Fibroblast of gingiva (primary cell): Measurements from ENCODE around the gene NTPCR.
A peak's percentile ranks its signal among the peaks of the same experiment; 100 is the strongest.
"Not testable (repeated sequence)": the region's sequence is repeated elsewhere in the genome, so short reads cannot be mapped to it uniquely, and the experiment has no call there.

Source experiments
- DNase-seq: peaks from one replicate; pipeline ENCODE4 v3.0.0-alpha.2; 2011; ENCODE audit warnings: low read depth

Gene NTPCR

GRCh38 chr1:232927166-232927565 is 23.2 kb upstream of the NTPCR start:
- not testable (repeated sequence) for DNase-seq

DNA sequence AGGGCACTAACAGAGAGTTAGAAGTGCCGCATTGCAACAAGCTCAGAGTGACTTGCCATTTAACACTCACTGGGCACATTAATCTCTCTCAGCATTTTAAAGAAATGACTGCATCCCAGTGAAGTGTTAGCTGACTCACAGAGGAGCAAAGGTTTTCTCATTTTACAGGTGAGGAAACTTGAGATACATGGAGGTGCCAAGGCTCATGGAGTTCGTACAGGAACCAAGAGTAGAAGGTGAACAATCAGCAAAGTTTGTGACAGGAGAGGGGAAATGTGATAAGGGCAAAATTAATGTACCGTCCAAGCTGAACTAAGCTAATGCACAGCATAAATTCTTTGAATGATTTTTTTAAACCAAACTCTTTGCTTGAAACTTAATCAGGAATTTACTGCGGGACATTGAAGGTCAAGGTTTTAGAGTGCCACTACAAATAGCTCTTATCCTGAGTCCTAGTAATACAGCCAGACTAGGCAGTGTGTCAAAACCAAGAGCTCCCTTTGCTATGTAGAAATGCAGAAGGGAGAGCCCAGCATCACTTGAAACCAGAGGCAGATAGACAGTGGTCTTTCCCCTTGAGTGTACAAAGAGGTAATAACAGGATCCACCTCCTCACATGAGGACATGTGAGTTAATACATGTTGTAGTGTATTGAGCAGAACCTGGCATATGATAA is 22.4 kb upstream of the NTPCR start:
- DNase-seq = no peak

GRCh38 chr1:232932486-232933425 is 17.7 kb upstream of the NTPCR start:
- no peak for DNase-seq

DNA sequence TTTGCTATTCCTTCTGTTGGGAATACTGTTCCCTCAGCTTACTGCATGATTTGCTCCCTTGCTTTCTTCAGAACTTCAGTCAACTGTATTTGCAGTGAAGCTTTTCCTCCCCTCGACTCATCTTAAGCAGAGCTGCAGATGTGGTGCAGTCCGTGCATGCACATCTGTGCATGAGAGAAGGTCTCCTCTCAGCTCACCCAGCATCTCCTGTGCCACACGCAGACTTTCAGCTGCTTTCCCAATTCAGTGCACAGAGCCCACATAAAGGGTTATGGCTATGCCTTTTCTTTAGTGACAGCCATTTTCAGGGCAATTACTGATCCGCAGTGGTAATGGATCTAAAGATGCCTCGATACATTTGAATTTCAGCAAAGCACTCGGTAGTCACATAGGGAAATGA is 13.5 kb upstream of the NTPCR start:
- no peak for DNase-seq

- DNase-seq = peak; percentile 34
These were observed 12.6 kb upstream of the NTPCR start for GRCh38 chr1:232937741-232938375.

DNA sequence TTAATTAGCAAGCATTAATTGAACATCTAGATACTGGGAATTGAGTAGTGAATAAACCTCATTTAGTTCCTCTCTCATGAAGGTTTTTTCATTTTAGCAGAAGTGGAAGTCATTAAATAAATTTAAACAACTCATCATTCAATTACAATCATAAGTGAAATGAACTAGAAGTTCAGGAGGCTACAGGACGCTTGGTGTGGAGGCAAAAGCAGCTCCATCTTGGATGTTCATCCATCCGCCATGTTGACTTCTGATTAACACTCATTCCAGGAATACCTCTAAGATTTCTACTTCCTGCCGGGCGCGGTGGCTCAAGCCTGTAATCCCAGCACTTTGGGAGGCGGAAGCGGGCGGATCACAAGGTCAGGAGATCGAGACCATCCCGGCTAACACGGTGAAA is 11.5 kb upstream of the NTPCR start:
- DNase-seq = no peak

- DNase-seq = no peak
These were observed 10.7 kb upstream of the NTPCR start for GRCh38 chr1:232939748-232940147.

- DNase-seq = no peak
These were observed 10.1 kb upstream of the NTPCR start for GRCh38 chr1:232940262-232940661.

- DNase-seq = no peak
These were observed 7.8 kb upstream of the NTPCR start for GRCh38 chr1:232942413-232943294.

DNA sequence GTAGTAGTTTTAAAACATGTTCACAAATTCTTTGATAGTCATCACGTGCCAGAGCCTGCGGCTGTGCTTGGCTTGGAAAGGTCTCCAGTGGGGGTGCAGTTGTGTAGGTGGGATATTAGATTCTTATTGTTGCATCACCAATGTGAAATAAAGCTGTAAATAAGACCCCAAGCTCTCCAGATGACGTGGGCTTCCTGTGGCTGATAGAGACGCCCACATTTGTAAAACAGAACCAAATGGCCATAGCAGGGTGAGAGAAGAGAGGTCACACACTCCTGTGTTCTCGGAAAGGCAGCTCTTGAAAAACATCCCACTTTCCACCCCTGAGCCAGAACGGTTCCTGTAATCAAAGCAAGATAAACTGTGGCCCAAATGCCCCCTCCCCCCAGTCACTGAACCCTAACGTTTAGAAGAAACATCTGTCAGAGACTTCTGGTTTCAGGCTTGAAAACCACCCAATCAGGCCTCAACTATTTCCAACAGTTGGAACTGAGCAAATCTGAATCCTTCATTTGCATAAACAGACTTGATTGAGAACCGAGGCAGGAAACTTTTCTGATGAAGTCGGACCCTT is 6.6 kb upstream of the NTPCR start:
- no peak for DNase-seq

GRCh38 chr1:232944347-232944746 is 6.1 kb upstream of the NTPCR start:
- DNase-seq = no peak

DNA sequence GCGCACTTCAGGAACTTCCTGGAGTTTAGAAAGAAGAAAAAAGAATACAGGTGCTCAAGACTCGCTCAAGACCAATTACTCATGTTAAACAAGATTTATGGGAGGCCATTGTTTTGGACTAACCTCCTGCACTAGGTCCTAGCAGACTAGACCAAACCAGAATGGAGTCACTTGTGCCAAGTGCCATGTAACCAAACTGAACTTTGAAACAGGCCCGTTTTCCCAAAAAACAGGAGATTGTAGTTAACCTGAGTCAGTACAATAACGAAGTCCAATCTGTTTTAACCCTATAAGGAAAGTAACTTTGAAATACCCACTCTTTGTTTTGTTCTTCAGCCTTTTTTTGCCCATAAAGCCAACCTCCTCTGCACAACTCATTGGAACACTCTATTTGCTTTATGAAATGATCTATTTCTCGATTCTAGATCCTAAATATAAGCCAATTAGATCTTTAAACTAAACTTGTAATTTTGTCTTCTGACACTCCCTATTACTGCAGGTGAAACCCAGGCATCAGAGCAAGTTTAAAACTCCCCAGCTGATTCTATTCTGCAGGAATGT is 695 bp upstream of the NTPCR start:
- DNase-seq = no peak

- no peak for DNase-seq
These were observed 769 bp downstream of the NTPCR start for GRCh38 chr1:232951180-232951579.

DNA sequence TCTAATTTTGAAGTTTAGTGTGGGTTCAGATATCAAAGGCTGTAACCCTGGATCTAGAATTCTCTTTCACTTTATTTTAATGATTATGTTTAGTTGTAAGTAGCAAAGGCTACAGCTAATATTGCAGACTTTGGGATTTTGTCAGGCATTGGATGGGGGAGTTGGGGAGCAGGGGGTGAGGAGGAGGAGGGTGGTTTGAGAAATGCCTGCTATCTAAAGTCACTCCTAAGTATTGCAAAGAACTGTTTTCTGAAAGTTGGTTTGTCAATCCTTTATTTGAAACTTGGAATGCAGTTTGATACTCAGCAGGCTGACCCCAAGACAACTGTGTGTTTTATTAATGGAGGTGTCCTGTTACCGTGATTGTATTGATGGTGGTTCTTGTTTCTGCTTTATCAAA is 1.2 kb downstream of the NTPCR start:
- DNase-seq = no peak

- DNase-seq = peak; percentile 34
These were observed 2.4 kb downstream of the NTPCR start for GRCh38 chr1:232952514-232953499.

- DNase-seq = no peak
These were observed 4.4 kb downstream of the NTPCR start for GRCh38 chr1:232954594-232955365.

GRCh38 chr1:232956081-232956480 is 5.7 kb downstream of the NTPCR start:
- no peak for DNase-seq

- no peak for DNase-seq
These were observed 7.7 kb downstream of the NTPCR start for GRCh38 chr1:232958067-232958466.
